HepG2 (cell line): Measurements from ENCODE around the gene PDZD7. TPM values are rescaled to one million over a fixed set of nuclear protein-coding genes. Genes with fewer than 3 reads are reported as not detected.

Source experiments
- ARNT2 ChIP-seq: sonication (generic); formaldehyde crosslinking; IDR thresholded peaks from 2 replicates; pipeline ENCODE4 v1.8.0; 2022; ENCODE audit warnings: mild to moderate bottlenecking, low read depth, missing genetic modification reagents, moderate library complexity
- BCL6 ChIP-seq: IDR thresholded peaks from 2 replicates; pipeline ENCODE4 v1.6.1; 2016; ENCODE audit warnings: missing genetic modification reagents, missing compliant biosample characterization
- FOSL2 ChIP-seq: sonication (generic); formaldehyde crosslinking; IDR thresholded peaks from 2 replicates; pipeline ENCODE4 v1.4.0; 2020; ENCODE audit warnings: missing genetic modification reagents
- JUND ChIP-seq: sonication (generic); formaldehyde crosslinking; IDR thresholded peaks from 2 replicates; pipeline ENCODE4 v1.8.0; 2022; ENCODE audit warnings: mild to moderate bottlenecking, missing genetic modification reagents
- KMT2B ChIP-seq: IDR thresholded peaks from 2 replicates; pipeline ENCODE4 v1.6.1; 2016; ENCODE audit warnings: missing genetic modification reagents, missing compliant biosample characterization
- MBNL3 ChIP-seq: fragments of 250-450 bp; sonication (Bioruptor Pico); conservative IDR thresholded peaks from 2 replicates; pipeline ENCODE4 v1.8.0; 2022; ENCODE audit warnings: mild to moderate bottlenecking, inconsistent platforms
- RBM39 ChIP-seq: fragments of 200-400 bp; formaldehyde crosslinking; IDR thresholded peaks from one replicate; pipeline ENCODE4 v1.6.1; 2018; ENCODE audit warnings: antibody characterized with exemption, mild to moderate bottlenecking, low read depth, low read length; ENCODE audit not compliant: poor library complexity, severe bottlenecking
- SNAI1 ChIP-seq: sonication (generic); formaldehyde crosslinking; IDR thresholded peaks from 2 replicates; pipeline ENCODE4 v1.5.0; 2020; ENCODE audit warnings: mild to moderate bottlenecking, missing genetic modification reagents, borderline replicate concordance
- ZNF124 ChIP-seq: sonication (generic); formaldehyde crosslinking; IDR thresholded peaks from 2 replicates; pipeline ENCODE4 v1.4.0; 2020; ENCODE audit warnings: missing genetic modification reagents
- ZNF292 ChIP-seq: sonication (generic); formaldehyde crosslinking; IDR thresholded peaks from 2 replicates; pipeline ENCODE4 v1.8.1; 2022; ENCODE audit warnings: mild to moderate bottlenecking, low read depth, missing genetic modification reagents, borderline replicate concordance
- ZNF3 ChIP-seq: IDR thresholded peaks from 2 replicates; pipeline ENCODE4 v1.7.0; 2017; ENCODE audit warnings: inconsistent platforms
- ZNF547 ChIP-seq: sonication (generic); formaldehyde crosslinking; IDR thresholded peaks from 2 replicates; pipeline ENCODE4 v1.5.1; 2020; ENCODE audit warnings: mild to moderate bottlenecking, missing genetic modification reagents
- ZNF883 ChIP-seq: sonication (generic); formaldehyde crosslinking; IDR thresholded peaks from 2 replicates; pipeline ENCODE4 v1.5.1; 2020; ENCODE audit warnings: mild to moderate bottlenecking, missing genetic modification reagents; ENCODE audit errors: not compliant biosample characterization
- ZSCAN30 ChIP-seq: sonication (generic); formaldehyde crosslinking; IDR thresholded peaks from 2 replicates; pipeline ENCODE4 v1.5.0; 2020; ENCODE audit warnings: mild to moderate bottlenecking, missing genetic modification reagents
- polyA plus RNA-seq, 8 experiments: library from polyadenylated mRNA; depleted of rRNA in 3 of 8; stranded (reverse) in 7 of 8; unstranded in 1 of 8; fragments of >200 nt; fragmentation: Illumina TruSeq in 4 of 8; extraction: Trizol in 4 of 8; gene quantifications; 2 replicates each; pipeline versions ENCODE4 v1.2.1 to v1.2.3, GENCODE V29; 2011 to 2016; ENCODE audit warnings: low read depth in 4 of 8, missing spikeins in 1 of 8, mixed read lengths in 1 of 8; ENCODE audit not compliant: insufficient read depth in 1 of 8
- total RNA-seq, 5 experiments: library from RNA; depleted of rRNA; stranded (reverse); fragments of >200 nt; fragmentation: Illumina TruSeq; extraction: Trizol; gene quantifications; 2 replicates each; pipeline ENCODE4 v1.2.3, GENCODE V29; 2016; ENCODE audit warnings: low read depth in 1 of 5
- TF ChIP-seq, protein P1 (sequence below): sonication (generic); formaldehyde crosslinking; IDR thresholded peaks from 2 replicates; pipeline ENCODE4 v1.5.0; 2020; ENCODE audit warnings: missing genetic modification reagents
- TF ChIP-seq, protein P2 (sequence below): sonication (generic); formaldehyde crosslinking; IDR thresholded peaks from 2 replicates; pipeline ENCODE4 v1.4.0; 2020; ENCODE audit warnings: mild to moderate bottlenecking, missing genetic modification reagents
- TF ChIP-seq, protein P3 (sequence below): sonication (generic); formaldehyde crosslinking; IDR thresholded peaks from 2 replicates; pipeline ENCODE4 v1.4.0; 2020; ENCODE audit warnings: missing genetic modification reagents, mild to moderate bottlenecking, borderline replicate concordance
- TF ChIP-seq, protein P4 (sequence below): sonication (generic); formaldehyde crosslinking; IDR thresholded peaks from 2 replicates; pipeline ENCODE4 v1.4.0; 2020; ENCODE audit warnings: mild to moderate bottlenecking, missing genetic modification reagents

Gene PDZD7
- total and polyA plus RNA-seq, 2 of the 13 experiments (the other 11 are each of a cell fraction or from before 2014, with no cell fraction given), result 0.58 to 0.73 TPM

DNA sequence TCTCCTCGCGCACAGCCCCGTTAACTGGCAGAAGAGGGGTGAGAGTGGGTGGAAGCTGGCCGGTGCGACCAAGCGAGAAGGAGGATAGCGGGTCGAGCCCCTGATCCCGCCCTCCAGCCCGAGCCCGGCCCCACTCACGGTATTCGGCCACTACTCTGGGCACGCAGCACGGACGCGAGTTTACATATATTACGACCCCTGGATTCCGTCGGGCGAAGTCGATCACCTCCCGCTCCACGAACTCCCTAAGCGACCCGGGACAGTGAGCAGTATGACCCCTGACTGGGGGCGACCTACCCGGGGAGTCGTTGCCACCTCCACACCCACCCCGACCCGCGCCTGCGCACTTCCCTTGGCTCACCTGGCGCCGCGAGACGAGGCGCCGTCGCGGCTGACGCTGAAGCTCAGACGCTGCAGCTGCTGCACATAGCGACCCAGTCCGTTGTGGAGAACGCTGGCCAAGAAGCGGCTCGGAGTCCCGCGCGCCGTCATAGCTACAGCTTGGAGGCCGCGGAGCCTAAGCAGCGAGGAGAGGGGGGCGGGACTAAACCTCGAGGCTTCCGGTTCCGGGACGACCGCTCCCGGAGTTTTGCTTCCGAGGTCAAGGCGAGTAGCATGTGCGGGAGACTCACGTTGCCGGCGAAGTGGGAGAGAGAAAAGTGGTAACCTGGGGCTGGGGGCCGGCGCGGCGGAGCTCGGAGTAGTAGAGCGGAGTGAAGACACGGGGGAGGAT lies 43.8 kb downstream of the PDZD7 start, which contains the start of the genes MRPL43 and TWNK (continued):
- TF ChIP-seq, protein P1, sequence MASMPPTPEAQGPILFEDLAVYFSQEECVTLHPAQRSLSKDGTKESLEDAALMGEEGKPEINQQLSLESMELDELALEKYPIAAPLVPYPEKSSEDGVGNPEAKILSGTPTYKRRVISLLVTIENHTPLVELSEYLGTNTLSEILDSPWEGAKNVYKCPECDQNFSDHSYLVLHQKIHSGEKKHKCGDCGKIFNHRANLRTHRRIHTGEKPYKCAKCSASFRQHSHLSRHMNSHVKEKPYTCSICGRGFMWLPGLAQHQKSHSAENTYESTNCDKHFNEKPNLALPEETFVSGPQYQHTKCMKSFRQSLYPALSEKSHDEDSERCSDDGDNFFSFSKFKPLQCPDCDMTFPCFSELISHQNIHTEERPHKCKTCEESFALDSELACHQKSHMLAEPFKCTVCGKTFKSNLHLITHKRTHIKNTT (CRISPR knock-in tag), result no peak
- TF ChIP-seq FOSL2 (CRISPR knock-in tag), result 0 out of 2 replicates have a peak, but pooled peaks have one; percentile 15
- peak; percentile 35; the same call in 1 of the 2 replicates for TF ChIP-seq SNAI1
- no peak for TF ChIP-seq ZNF3 (CRISPR knock-in tag)
- peak; percentile 79 for TF ChIP-seq KMT2B (CRISPR knock-in tag)
- no peak for TF ChIP-seq ZNF292
- peak; percentile 74 for TF ChIP-seq RBM39
- TF ChIP-seq, protein P2, sequence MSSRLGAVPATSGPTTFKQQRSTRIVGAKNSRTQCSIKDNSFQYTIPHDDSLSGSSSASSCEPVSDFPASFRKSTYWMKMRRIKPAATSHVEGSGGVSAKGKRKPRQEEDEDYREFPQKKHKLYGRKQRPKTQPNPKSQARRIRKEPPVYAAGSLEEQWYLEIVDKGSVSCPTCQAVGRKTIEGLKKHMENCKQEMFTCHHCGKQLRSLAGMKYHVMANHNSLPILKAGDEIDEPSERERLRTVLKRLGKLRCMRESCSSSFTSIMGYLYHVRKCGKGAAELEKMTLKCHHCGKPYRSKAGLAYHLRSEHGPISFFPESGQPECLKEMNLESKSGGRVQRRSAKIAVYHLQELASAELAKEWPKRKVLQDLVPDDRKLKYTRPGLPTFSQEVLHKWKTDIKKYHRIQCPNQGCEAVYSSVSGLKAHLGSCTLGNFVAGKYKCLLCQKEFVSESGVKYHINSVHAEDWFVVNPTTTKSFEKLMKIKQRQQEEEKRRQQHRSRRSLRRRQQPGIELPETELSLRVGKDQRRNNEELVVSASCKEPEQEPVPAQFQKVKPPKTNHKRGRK (CRISPR knock-in tag), result no peak
- TF ChIP-seq BCL6 (CRISPR knock-in tag), result no peak
- TF ChIP-seq JUND (CRISPR knock-in tag), result no peak
- 0 out of 2 replicates have a peak, but pooled peaks have one; percentile 38 for TF ChIP-seq ZNF124 (CRISPR knock-in tag)
- TF ChIP-seq, protein P3, sequence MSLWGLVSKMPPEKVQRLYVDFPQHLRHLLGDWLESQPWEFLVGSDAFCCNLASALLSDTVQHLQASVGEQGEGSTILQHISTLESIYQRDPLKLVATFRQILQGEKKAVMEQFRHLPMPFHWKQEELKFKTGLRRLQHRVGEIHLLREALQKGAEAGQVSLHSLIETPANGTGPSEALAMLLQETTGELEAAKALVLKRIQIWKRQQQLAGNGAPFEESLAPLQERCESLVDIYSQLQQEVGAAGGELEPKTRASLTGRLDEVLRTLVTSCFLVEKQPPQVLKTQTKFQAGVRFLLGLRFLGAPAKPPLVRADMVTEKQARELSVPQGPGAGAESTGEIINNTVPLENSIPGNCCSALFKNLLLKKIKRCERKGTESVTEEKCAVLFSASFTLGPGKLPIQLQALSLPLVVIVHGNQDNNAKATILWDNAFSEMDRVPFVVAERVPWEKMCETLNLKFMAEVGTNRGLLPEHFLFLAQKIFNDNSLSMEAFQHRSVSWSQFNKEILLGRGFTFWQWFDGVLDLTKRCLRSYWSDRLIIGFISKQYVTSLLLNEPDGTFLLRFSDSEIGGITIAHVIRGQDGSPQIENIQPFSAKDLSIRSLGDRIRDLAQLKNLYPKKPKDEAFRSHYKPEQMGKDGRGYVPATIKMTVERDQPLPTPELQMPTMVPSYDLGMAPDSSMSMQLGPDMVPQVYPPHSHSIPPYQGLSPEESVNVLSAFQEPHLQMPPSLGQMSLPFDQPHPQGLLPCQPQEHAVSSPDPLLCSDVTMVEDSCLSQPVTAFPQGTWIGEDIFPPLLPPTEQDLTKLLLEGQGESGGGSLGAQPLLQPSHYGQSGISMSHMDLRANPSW (CRISPR knock-in tag), result no peak; the same call in 1 of the 2 replicates
- TF ChIP-seq, protein P4, sequence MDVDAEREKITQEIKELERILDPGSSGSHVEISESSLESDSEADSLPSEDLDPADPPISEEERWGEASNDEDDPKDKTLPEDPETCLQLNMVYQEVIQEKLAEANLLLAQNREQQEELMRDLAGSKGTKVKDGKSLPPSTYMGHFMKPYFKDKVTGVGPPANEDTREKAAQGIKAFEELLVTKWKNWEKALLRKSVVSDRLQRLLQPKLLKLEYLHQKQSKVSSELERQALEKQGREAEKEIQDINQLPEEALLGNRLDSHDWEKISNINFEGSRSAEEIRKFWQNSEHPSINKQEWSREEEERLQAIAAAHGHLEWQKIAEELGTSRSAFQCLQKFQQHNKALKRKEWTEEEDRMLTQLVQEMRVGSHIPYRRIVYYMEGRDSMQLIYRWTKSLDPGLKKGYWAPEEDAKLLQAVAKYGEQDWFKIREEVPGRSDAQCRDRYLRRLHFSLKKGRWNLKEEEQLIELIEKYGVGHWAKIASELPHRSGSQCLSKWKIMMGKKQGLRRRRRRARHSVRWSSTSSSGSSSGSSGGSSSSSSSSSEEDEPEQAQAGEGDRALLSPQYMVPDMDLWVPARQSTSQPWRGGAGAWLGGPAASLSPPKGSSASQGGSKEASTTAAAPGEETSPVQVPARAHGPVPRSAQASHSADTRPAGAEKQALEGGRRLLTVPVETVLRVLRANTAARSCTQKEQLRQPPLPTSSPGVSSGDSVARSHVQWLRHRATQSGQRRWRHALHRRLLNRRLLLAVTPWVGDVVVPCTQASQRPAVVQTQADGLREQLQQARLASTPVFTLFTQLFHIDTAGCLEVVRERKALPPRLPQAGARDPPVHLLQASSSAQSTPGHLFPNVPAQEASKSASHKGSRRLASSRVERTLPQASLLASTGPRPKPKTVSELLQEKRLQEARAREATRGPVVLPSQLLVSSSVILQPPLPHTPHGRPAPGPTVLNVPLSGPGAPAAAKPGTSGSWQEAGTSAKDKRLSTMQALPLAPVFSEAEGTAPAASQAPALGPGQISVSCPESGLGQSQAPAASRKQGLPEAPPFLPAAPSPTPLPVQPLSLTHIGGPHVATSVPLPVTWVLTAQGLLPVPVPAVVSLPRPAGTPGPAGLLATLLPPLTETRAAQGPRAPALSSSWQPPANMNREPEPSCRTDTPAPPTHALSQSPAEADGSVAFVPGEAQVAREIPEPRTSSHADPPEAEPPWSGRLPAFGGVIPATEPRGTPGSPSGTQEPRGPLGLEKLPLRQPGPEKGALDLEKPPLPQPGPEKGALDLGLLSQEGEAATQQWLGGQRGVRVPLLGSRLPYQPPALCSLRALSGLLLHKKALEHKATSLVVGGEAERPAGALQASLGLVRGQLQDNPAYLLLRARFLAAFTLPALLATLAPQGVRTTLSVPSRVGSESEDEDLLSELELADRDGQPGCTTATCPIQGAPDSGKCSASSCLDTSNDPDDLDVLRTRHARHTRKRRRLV (CRISPR knock-in tag), result peak; percentile 63; the same call in 1 of the 2 replicates
- peak; percentile 74 for TF ChIP-seq ZNF883 (CRISPR knock-in tag)
- TF ChIP-seq MBNL3 (CRISPR knock-in tag), result no peak
- no peak for TF ChIP-seq ZSCAN30 (CRISPR knock-in tag)
- TF ChIP-seq ARNT2, result peak; percentile 70; the same call in 1 of the 2 replicates
- TF ChIP-seq ZNF547, result no peak; the same call in none of the 2 replicates
